AG08395 (cell line): Measurements from ENCODE around the gene SLC9A9.
"Not testable (repeated sequence)": the region's sequence is repeated elsewhere in the genome, so short reads cannot be mapped to it uniquely, and the experiment has no call there.

ENCODE experiments used
- DNase-seq: peaks from one replicate; pipeline ENCODE4 v3.0.0; 2012; ENCODE audit warnings: mixed read lengths, low spot score

Gene SLC9A9

GRCh38 chr3:143551761-143552160, 296.5 kb downstream of the SLC9A9 start:
- no peak for DNase-seq

DNA sequence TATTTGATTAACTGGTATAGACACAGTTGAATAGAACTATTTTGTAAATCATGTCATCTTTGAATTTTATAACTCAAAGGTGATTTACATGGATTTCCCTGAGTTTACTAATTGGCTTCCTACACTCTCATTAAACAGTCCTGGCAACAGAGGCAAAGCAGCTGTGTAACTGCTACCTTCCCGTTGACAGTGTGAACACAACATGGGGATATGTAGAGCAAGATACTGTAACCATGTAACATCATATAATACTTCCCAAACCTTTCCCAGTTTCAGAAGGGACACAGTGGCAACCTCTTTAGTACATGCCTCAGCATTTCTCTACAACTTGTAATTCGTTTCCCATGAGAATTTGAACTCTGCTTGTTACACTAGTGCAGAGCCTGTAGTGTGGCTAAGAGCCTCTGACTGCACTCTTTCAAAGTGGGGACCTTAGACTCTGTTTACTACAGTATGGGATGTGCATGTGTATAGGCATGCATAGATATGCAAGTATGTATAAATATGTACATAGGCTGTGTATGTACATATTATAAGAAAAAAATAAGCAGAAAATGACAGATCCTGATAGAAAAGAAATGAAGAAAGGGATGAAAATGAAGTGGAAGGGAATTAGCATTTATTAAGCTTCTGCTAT, 299.3 kb downstream of the SLC9A9 start:
- no peak for DNase-seq

DNA sequence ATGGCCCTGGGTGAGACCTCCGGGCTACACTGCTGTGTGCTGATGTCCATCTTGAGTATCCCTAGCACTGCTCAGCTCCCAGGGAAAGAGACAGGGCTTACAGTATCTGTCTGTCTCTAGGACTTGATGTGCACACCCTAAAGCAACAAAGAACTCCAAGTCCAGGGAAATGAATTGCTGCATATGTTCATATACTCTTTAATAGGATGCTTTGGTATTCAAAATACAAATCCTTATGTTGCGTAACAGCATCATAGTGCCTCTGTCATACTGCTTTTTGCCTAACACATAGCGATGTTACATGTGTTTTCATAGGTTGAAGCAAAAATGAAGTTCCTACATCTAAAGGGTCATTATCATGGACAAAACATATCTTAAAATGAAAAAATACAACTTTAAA, 299.9 kb downstream of the SLC9A9 start:
- no peak for DNase-seq

DNA sequence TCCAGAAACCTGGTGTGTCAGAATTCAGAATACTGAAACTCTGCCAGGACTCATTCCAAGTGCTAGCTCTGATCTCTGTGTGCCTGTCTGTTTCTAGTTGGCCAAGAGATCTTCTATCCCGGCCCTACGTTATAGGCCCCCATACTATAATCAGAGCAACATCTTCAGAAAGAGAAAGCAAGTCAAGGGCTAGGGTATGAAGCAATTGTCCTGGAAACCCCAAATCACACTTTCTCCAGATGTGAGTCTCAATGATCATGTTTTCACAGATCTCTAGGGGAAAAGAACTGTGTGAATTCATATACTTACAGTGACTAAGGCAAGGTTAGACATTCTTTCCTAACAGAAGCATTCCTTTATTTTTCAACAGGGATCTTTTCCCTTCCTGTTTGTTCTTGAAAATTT, 309.7 kb downstream of the SLC9A9 start:
- peak; percentile 73 for DNase-seq

GRCh38 chr3:143538061-143538460, 310.2 kb downstream of the SLC9A9 start:
- no peak for DNase-seq

DNA sequence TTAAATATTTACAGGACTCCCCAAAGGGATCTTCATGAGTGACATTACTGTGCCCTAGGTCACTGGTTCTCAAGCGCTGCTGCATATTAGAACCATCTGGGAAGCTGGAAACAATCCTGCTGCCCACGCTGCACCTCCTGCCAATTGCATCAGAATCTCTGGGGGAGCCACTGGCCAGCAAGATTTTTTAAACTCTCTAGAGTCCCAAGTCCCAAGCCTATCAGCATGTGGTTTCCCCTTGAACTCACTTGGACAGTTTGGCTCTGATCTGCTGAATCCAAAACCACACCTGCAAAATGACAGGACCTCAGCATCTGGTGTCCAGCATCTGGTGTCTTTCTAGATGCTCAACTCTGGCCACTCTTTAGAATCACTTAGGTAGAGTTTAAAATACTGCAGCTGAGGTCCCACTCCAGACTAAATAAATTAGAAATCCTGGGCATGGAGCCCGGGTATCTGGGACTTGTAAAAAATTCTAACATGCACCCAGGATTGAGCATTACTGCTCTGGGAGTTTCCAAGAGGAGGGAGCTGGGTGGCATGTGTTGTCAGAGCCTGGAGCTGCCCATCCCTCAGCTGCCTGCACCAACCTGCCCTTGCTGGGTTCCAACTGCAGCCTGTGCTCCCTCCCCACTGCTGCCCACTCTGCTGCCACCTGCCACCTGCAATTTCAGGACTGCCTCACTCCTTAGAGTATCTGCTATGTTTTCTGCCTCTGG, 311.3 kb downstream of the SLC9A9 start:
- peak; percentile 68 for DNase-seq

- DNase-seq: no peak
Measured at GRCh38 chr3:143535994-143536784, 312.1 kb downstream of the SLC9A9 start.

- no peak for DNase-seq
Measured at GRCh38 chr3:143533391-143533790, 314.9 kb downstream of the SLC9A9 start.

DNA sequence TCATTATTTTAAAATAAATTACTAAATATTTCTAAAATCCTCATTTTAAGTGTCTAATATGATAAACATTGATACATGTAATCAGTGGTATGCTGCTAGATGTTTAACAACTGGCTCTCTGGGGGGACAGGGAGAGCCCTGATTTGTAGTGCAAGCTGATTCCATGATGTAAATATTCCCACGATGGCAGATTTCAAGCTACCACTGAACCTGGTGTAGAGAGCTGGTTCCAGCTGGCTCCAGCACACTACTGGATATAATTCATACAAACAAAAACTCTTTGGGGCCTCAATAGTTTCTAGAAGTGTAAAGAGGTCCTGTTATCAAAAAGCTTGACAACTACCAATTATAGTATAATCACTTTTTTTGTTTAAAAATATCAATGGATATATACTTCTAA, 316.2 kb downstream of the SLC9A9 start:
- DNase-seq: no peak

DNA sequence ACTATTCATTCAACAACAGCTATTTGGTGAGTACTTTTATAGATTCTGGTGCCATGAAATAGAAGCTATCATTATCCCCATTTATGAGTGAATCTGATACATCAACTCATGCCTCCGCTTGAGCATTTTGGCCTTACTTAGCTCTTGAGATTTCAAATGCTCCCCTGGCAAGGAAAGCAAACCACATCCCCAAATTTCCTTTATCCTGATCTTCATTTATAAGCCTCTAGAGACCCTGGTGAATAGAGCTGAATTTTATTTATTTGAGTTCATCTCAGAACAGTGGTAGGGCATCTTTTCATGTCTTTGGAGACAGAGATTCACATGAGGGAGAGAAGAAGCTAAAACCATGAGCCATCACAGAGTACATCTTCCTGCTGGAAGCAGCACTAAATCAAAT, 317.2 kb downstream of the SLC9A9 start:
- DNase-seq: no peak

DNA sequence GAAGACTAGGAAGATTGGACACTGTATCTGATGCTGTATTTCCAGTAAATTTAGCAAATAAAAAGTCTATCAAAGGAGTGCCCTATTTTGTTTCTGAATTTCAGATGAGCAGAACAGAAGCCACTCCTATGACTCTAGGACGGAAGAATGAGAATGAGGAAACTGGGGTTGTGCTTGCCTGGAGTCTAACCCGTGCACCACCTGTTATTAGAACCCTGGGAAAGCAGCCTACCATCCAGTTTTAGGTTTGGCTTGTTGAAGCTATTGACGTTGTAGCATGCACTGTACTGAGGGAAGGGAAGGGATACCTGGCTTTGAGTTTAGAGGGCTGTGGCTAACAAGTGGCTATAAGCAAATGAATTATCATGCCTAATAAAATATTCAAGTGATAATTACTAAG, 318.5 kb downstream of the SLC9A9 start:
- DNase-seq: no peak

DNA sequence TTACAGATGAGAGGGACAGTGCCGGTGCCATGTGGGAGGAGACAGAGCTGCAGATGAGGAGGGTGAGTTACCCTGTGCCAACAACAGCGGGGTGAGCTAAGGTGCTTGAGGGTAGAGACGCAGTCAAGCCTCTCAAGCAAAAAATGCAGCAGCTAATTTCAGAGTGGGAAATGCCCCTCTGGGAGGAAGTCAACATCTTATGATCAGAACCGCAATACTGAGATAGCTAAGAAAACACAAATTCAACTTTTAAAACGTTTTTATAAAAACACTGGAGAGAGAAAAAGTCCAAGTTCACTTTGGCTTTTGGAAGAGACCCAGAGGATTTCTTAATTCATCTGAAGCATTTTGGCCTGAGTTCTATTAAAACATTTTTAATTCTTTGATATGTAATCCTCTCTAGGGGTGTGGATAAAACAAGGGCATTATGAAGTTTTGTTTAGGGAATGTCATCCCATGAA, 319.2 kb downstream of the SLC9A9 start:
- DNase-seq: no peak

DNA sequence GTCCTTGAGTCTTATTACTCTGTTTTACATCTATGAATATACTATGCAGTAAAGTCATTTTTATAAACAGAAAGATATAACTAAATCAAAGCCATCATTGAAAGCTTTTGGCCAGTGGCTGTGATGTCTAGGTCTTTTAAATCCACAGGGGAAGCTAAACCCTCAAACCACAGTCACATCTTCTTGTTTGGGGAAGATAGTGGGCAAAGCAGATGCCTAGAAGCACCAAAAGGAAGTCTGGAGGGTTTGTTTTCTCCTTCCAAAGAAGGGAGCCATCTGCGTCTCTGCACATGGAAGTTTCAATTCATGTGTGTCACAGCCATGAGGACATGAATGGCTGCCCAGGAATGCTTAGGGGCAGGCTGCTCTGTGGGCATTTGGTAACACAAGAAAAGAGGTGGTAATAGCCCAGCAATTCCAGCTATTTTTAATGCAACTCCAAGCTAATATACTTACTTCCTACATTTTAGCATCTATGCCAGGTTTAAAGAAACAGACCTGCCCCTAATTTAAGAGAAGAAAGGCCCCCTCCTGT, 322.2 kb downstream of the SLC9A9 start:
- no peak for DNase-seq

- no peak for DNase-seq
Measured at GRCh38 chr3:143525408-143525807, 322.9 kb downstream of the SLC9A9 start.

DNA sequence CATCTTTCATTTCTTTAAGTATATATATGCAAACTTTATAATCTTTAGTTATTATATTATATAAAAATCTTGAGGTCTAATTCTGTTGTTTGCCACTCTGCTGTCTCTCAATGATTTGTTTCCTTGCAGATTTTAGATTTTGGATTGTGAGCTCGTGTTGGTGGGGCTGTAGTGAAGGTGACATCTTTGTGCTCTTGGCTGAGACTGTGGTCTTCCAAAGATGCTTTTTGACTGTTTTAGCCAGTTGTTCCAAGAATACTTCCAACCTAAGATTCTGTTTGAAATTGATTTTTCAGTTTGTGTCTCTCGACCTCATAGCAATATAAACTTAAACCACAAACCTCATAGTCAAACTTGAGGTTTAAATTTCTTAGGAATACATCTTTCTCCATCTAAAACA, 326.5 kb downstream of the SLC9A9 start:
- DNase-seq: no peak

GRCh38 chr3:143517131-143517530, 331.1 kb downstream of the SLC9A9 start:
- not testable (repeated sequence) for DNase-seq

- no peak for DNase-seq
Measured at GRCh38 chr3:143514874-143515273, 333.4 kb downstream of the SLC9A9 start.

- DNase-seq: no peak
Measured at GRCh38 chr3:143514109-143514508, 334.2 kb downstream of the SLC9A9 start.

GRCh38 chr3:143511174-143511879, 336.9 kb downstream of the SLC9A9 start:
- DNase-seq: no peak

DNA sequence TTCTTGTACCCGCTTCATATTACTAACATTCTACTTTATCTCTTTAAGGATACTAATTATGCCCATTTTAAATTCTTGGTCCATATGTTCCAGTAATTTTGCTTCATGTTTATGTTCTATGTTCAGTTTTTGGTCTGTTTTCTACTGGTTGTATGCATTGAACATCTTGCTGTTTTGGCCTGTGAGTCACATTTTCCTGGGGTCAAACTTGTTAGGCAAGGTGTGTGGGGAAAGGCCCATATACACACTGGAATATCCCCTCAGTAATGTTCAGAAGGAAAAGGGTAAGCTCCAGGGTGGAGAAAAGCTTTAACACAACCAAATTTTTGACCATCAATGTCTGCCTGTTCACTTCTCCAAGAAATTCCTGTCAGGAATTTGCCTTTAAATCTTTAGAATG, 337.7 kb downstream of the SLC9A9 start:
- no peak for DNase-seq

GRCh38 chr3:143507735-143508580, 340.3 kb downstream of the SLC9A9 start:
- DNase-seq: peak; percentile 66
